GM12864 (cell line): ENCODE results near the gene NRG2.

ENCODE experiments used
- DNase-seq: peaks from one replicate; pipeline ENCODE4 v3.0.0-alpha.2; 2011; ENCODE audit warnings: low read depth
- H3K4me3 ChIP-seq: 2 replicates; pipeline ENCODE4 v1.5.1; 2011; ENCODE audit warnings: mild to moderate bottlenecking, low read depth, low read length, control low read depth
- CTCF ChIP-seq: IDR thresholded peaks from 2 replicates; pipeline ENCODE4 v1.5.1; 2011; ENCODE audit warnings: low read depth, mild to moderate bottlenecking, moderate library complexity, low read length, control low read depth, inconsistent platforms; ENCODE audit errors: missing control alignments

Gene NRG2

DNA sequence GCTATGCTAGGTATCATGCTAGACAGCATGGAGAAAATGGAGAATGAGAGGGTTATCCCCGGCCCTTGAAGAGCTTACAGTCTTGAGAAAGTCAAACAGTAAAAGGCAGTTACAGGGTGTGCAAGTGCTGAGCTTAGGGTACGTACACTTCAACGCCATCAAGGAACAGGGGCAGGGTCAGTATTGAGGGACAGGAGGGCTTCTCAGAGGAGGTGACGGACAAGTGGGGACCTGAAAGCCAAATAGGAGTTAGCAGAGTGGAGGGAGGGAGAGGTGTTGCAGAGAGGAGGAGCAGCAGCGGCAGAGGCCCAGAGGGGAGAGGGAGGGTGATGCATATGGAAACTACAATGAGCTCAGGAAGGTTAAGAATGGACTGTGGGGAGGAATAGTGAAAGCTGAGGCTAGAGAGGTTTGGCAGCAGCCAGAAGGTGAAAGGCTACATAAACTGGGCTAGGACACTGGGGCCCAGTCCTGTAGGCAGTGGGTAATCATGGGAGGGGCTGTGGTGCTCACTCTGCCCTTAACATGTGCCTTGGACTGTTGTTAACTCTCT lies 88.0 kb downstream of the NRG2 start:
- no peak for DNase-seq
- no peak overlapping the region for H3K4me3 ChIP-seq
- TF ChIP-seq CTCF = no peak

GRCh38 chr5:139954462-139954861 lies 88.6 kb downstream of the NRG2 start:
- H3K4me3 ChIP-seq = no peak overlapping the region
- no peak for TF ChIP-seq CTCF
- DNase-seq = no peak

DNA sequence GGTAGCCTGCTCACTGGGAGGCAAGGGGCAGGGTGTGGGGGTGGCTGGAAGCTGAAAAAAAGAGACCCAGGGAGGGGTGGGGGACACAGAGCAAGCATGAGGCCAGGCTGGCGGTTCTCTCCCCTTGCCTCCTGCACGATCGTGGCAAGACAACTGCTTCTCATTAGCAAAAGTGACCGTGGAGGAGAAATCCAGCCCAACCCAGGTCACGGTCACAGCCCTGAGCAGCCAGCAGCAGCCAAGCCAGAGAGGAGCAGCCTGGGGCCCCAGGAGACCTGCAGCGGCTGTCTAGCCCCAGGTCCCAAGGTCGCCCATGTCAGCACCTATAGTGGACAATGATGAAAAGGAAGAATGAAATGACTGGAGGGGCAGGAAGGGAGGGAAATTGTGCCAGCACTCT lies 89.1 kb downstream of the NRG2 start:
- DNase-seq = no peak
- TF ChIP-seq CTCF = no peak
- H3K4me3 ChIP-seq = no peak overlapping the region

GRCh38 chr5:139952574-139952973 lies 90.5 kb downstream of the NRG2 start:
- TF ChIP-seq CTCF = no peak
- no peak overlapping the region for H3K4me3 ChIP-seq
- DNase-seq = no peak

DNA sequence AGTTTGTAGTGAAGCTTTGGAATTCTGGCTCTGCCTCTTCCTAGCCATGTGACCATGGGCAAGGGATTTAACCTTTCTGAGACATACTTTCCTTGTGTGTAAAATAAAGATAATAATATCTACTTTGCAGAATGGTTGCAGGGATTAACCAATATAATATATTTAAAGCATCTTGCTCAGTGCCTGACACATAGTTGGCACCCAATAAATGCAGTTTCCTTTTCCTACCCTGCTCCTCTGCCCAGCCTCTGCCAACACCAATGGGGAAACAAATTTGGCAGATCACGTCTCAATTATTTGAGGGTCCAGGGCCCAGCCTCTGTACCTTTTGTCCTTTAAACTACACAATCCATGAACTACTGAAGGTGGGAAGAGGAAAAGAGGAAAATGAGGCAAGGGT lies 91.1 kb downstream of the NRG2 start:
- DNase-seq = no peak
- H3K4me3 ChIP-seq = no peak overlapping the region
- TF ChIP-seq CTCF = no peak

DNA sequence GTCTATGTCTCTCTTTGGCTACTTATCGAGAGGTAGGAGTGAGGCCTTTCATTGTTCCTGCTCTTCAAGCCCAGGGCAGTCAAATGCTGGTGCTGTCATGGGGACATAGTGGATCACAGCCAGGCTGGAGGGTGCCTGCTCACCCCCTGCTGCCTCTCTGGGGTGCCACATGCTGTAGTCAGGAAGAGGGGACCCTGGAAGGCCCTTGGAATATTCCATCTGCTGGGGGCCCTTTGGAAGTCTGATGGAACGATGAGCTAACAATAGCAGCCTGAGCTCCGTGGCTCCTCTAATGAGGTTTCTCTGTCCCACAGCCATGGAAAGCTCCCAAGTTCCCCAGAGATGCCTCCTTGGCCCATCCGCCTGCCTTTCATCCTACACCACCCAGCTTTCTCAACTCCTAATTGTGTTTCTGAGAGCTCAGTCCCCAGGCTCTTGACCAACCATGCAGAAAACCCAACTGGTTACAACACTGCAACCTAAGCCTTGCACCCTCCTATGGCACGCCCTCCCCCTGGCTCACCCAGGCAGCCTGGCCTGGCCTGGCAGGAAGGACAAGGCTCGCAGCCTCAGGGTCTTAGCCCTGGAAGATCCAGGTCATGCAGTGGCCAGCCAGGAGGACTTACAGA lies 91.7 kb downstream of the NRG2 start:
- DNase-seq = no peak
- no peak for TF ChIP-seq CTCF

GRCh38 chr5:139950436-139950835 lies 92.7 kb downstream of the NRG2 start:
- no peak for DNase-seq
- H3K4me3 ChIP-seq = no peak overlapping the region
- TF ChIP-seq CTCF = no peak

More for the DNA sequence above, 91.7 kb downstream of the NRG2 start:
- no peak overlapping the region for H3K4me3 ChIP-seq
